Spleen (tissue), 11 donors: ENCODE results near the gene MT1A. TPM values are rescaled to one million over a fixed set of nuclear protein-coding genes. Genes with fewer than 3 reads are reported as not detected.

Experiments
- DNase-seq: peaks from one replicate; pipeline ENCODE4 v3.0.0-alpha.2; 2020
- H3K27ac ChIP-seq, 8 donors: fragments of 200-600 bp; sonication (generic) in 7 of 8; 1 replicate in 4 of 8; 2 replicates in 4 of 8; pipeline versions ENCODE4 v1.5.0 to v1.8.0; 2016 to 2021; ENCODE audit warnings: inconsistent platforms in 4 of 8, mild to moderate bottlenecking in 4 of 8, moderate library complexity in 1 of 8
- H3K27me3 ChIP-seq, 7 donors: fragments of 200-600 bp; sonication (generic) in 6 of 7; replicated peaks in 1 of 7; 1 replicate in 4 of 7; 2 replicates in 3 of 7; pipeline versions ENCODE4 v1.5.0 to v1.8.0; 2016 to 2021; ENCODE audit warnings: inconsistent platforms in 3 of 7, mild to moderate bottlenecking in 1 of 7
- H3K36me3 ChIP-seq, 6 donors: fragments of 200-600 bp; sonication (generic) in 5 of 6; 1 replicate in 4 of 6; 2 replicates in 2 of 6; pipeline versions ENCODE4 v1.5.0 to v1.8.0; 2016 to 2021; ENCODE audit warnings: inconsistent platforms in 2 of 6
- H3K4me1 ChIP-seq, 6 donors: fragments of 200-600 bp; sonication (generic) in 5 of 6; 1 replicate in 3 of 6; 2 replicates in 3 of 6; pipeline versions ENCODE4 v1.5.0 to v1.8.0; 2016 to 2021; ENCODE audit warnings: inconsistent platforms in 3 of 6
- H3K4me3 ChIP-seq, 8 donors: fragments of 200-600 bp; sonication (generic) in 7 of 8; 1 replicate in 4 of 8; 2 replicates in 4 of 8; pipeline versions ENCODE4 v1.5.0 to v1.8.0; 2016 to 2021; ENCODE audit warnings: inconsistent platforms in 4 of 8, mild to moderate bottlenecking in 4 of 8, moderate library complexity in 2 of 8
- H3K9me3 ChIP-seq, 8 donors: fragments of 200-600 bp; sonication (generic) in 7 of 8; 1 replicate in 4 of 8; 2 replicates in 4 of 8; pipeline versions ENCODE4 v1.5.0 to v1.8.0; 2016 to 2021; ENCODE audit warnings: inconsistent platforms in 4 of 8
- CTCF ChIP-seq, 11 experiments: fragments of 200-600 bp in 7 of 11; fragments of 450-650 bp in 4 of 11; sonication (generic) in 4 of 11; IDR thresholded peaks in 8 of 11; conservative IDR thresholded peaks in 3 of 11; 1 replicate in 7 of 11; 2 replicates in 4 of 11; pipeline versions ENCODE4 v1.4.0 to v1.8.0; 2016 to 2021; ENCODE audit warnings: antibody characterized with exemption in 11 of 11, inconsistent platforms in 4 of 11, mild to moderate bottlenecking in 1 of 11
- POLR2A ChIP-seq, 3 donors: fragments of 450-650 bp; IDR thresholded peaks; one replicate each; pipeline ENCODE4 v1.5.1; 2017; ENCODE audit warnings: antibody characterized with exemption in 3 of 3, mild to moderate bottlenecking in 1 of 3
- POLR2AphosphoS5 ChIP-seq, 3 donors: sonication (generic); formaldehyde crosslinking; IDR thresholded peaks; one replicate each; pipeline ENCODE4 v1.5.1; 2017; ENCODE audit warnings: antibody characterized with exemption in 3 of 3
- WGBS, 5 donors: extraction: QIAGEN DNeasy Blood & Tissue Kit in 3 of 5; methylation state at CpG; one replicate each; pipeline versions ENCODE4 v1.1.5 to v1.1.7; 2013 to 2018; 5-methylcytosine and 5-hydroxymethylcytosine counted together
- intact Hi-C: fragments of 100-400 bp; cut with DNase I; formaldehyde crosslinking; loops from one replicate; pipeline ENCODE4 v1.15.0; 2023; ENCODE audit warnings: low total_unique reads
- polyA plus RNA-seq, 3 donors: library from polyadenylated mRNA; stranded (reverse); fragments of 200-250 nt; gene quantifications; one replicate each; pipeline ENCODE4 v1.2.1, GENCODE V29; 2013
- total RNA-seq, 7 donors: library from RNA; depleted of rRNA in 3 of 7; stranded (reverse); fragments of >200 nt in 3 of 7; fragmentation: NEBNext Ultra II Directional in 4 of 7; extraction: Animal tissue kit (Norgen Biotek cat#: 25700) in 4 of 7; gene quantifications; one replicate each; pipeline versions ENCODE4 v1.1.0 to v1.2.1, GENCODE V29; 2016 to 2021
- donor health status: healthy with polysubstance abuse.
- donor health status: DM: no; HTN: no; CAD: no; lungs with moderate emphysema.
- donor health status: DM: no; HTN: no; CAD: no.
- donor health status: Bipolar disorder and iron deficiency.
- donor health status: healthy.
- donor health status: DM: no; HTN: no; CAD: no.
- donor health status: DM: yes; HTN: yes; CAD: no.

Gene MT1A
- total and polyA plus RNA-seq, 10 donors, result 1.1 to 27.3 (median 5.0) TPM; not detected in 4

DNA sequence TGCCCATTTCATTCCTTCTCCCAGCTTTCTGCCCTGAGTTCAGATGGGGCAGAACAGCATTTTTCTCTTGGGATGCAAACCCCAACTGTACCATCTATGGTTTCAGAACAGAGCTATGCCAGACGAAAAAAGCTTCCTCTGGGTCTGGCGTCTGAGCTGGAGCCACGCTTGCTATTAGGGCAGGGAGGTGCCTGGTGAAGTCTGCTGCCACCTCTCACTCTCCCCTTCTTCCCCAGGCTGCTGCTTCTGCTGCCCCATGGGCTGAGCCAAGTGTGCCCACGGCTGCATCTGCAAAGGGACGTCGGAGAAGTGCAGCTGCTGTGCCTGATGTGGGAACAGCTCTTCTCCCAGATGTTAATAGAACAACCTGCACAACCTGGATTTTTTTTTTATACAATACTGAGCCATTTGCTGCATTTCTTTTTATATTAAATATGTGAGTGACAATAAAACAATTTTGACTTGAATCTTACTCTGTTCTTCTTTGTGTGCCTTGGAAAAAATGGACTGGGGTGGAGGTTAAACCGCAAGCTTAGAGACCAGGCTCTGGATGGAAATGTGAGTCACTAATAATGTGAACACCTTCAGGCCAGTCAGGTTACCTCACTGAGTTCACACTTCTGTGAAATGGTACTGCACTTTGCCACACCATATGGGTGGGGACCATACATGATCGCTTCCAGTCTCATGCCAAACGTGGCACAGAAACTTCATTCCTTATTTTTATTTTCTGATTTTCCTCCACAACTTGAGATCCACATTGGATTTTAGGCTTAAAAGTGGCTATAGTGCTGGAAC is 1.7 kb upstream of the MT1A start:
- Histone ChIP-seq H3K27me3 (peaks cover 5 to 98% (median 74%) of the 10 kb centered on the region in 7 donors), H3K9me3 (no peaks in the 10 kb centered on the region), H3K4me1 (peaks cover 14 to 44% (median 33%) of the 10 kb centered on the region in 6 donors), H3K36me3 (no peaks in the 10 kb centered on the region), H3K27ac (no peak overlapping the region), H3K4me3 (no peak overlapping the region)
- DNase-seq, result no peak
- no peak for TF ChIP-seq CTCF (IDR thresholded peaks at IDR 0.05 in 8 of 11, conservative IDR thresholded peaks at IDR 0.05 in 3 of 11)
- no peak for TF ChIP-seq POLR2A (IDR thresholded peaks at IDR 0.05)
- TF ChIP-seq POLR2AphosphoS5 (IDR thresholded peaks at IDR 0.05), result no peak
- intact Hi-C loops, result no loop called here
- 29 to 49% (median 35%) methylated on average over 9 of the region's 9 CpGs for WGBS, 5 donors

DNA sequence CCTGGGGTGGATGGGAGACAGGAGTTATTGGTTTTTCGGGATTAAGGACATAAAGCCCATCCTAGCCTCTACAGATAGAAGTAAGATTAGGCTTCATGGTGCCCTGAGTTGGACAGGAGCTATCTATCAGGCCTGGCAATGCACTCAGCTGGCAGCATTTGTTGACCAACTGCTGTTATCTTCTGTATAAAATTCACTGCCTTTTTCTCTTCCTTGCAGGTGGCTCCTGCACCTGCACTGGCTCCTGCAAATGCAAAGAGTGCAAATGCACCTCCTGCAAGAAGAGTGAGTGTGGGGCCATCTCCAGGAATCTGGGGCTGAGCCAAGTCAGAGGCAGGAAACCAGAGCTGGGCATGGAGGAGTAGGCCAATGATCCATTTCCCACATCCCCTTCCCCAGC is 579 bp downstream of the MT1A start:
- H3K4me3 ChIP-seq, result no peak overlapping the region
- TF ChIP-seq POLR2AphosphoS5 (IDR thresholded peaks at IDR 0.05) (no peak), CTCF (IDR thresholded peaks at IDR 0.05 in 8 of 11, conservative IDR thresholded peaks at IDR 0.05 in 3 of 11) (no peak), POLR2A (IDR thresholded peaks at IDR 0.05) (no peak)
- intact Hi-C loops, result no loop called here
- no peaks in the 10 kb centered on the region for H3K36me3 ChIP-seq
- no peak for DNase-seq
- WGBS, 5 donors, result 33 to 68% (median 53%) methylated on average over 1 of the region's 1 CpG
- peaks cover 5 to 90% (median 62%) of the 10 kb centered on the region in 7 donors for H3K27me3 ChIP-seq
- H3K4me1 ChIP-seq, result peaks cover 18 to 48% (median 35%) of the 10 kb centered on the region in 6 donors
- no peaks in the 10 kb centered on the region for H3K9me3 ChIP-seq
- H3K27ac ChIP-seq, result no peak overlapping the region

- intact Hi-C loops, result no loop called here
- Histone ChIP-seq H3K4me3 (no peak overlapping the region), H3K4me1 (peaks cover 16 to 45% (median 35%) of the 10 kb centered on the region in 6 donors), H3K27me3 (peaks cover 5 to 90% (median 52%) of the 10 kb centered on the region in 7 donors), H3K36me3 (no peaks in the 10 kb centered on the region), H3K9me3 (no peaks in the 10 kb centered on the region), H3K27ac (no peak overlapping the region)
- no peak for DNase-seq
- 84 to 96% (median 90%) methylated on average over 1 of the region's 1 CpG for WGBS, 5 donors
- TF ChIP-seq POLR2A (IDR thresholded peaks at IDR 0.05) (no peak), POLR2AphosphoS5 (IDR thresholded peaks at IDR 0.05) (no peak), CTCF (IDR thresholded peaks at IDR 0.05 in 8 of 11, conservative IDR thresholded peaks at IDR 0.05 in 3 of 11) (no peak)
Measured at GRCh38 chr16:56640076-56640475, 1.6 kb downstream of the MT1A start.

- WGBS, 5 donors, result 84 to 98% (median 94%) methylated on average over 2 of the region's 2 CpGs
Measured at GRCh38 chr16:56641166-56641565, 2.7 kb downstream of the MT1A start.

More at GRCh38 chr16:56641166-56641565, 2.7 kb downstream of the MT1A start:
- peaks cover 9 to 34% (median 27%) of the 10 kb centered on the region in 6 donors for H3K4me1 ChIP-seq
- H3K36me3 ChIP-seq, result no peaks in the 10 kb centered on the region
- TF ChIP-seq POLR2AphosphoS5 (IDR thresholded peaks at IDR 0.05) (no peak), CTCF (IDR thresholded peaks at IDR 0.05 in 8 of 11, conservative IDR thresholded peaks at IDR 0.05 in 3 of 11) (no peak), POLR2A (IDR thresholded peaks at IDR 0.05) (no peak)
- no peaks in the 10 kb centered on the region for H3K9me3 ChIP-seq
- H3K27ac ChIP-seq, result no peak overlapping the region
- DNase-seq, result no peak
- no peak overlapping the region for H3K4me3 ChIP-seq
- peaks cover 0 to 89% (median 41%) of the 10 kb centered on the region in 7 donors for H3K27me3 ChIP-seq
- intact Hi-C loops, result no loop called here
